Stimulated activated CD8-positive, alpha-beta memory T cell treated with anti-CD3 and anti-CD28 coated beads, Interleukin-7, amount 100 ng/mL, for 4 hours (primary cell): ENCODE data around the gene MAP7D1.
"Not testable (repeated sequence)": the region's sequence is repeated elsewhere in the genome, so short reads cannot be mapped to it uniquely, and the experiment has no call there.

ENCODE experiments used
- DNase-seq, 2 donors: peaks; one replicate each; pipeline ENCODE4 v3.0.0-alpha.2; 2020; ENCODE audit warnings: low read depth in 2 of 2

Gene MAP7D1

DNA sequence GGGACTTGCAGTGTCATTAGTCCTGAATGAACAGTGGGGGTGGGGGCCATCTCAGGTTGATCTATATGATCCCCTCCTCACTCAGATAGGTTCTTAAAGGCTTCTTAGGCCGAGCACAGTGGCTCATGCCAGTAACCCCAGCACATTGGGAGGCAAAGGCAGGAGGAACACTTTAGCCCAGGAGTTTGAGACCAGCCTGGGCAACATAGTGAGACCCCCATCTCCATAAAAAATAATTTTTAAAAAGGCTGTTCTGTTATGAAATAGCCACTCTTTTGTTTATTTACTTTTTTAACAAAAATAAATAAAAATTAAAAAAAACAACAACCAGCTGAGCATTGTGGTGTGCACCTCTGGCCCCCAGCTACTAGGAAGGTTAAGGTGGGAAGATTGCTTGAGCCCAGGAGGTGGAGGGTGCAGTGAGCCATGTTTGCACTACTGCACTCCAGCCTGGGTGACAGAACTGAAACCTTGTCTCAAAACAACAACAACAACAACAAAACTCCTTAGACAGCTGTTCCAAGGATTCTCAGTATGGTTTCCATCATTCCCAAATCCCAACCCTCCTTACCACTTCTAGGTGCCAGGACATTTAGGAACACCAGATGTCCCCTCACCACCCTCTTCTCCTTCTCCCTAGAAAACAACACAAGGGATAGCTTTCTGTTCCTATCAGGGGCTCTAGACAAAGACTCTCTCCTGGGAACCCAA, 4.7 kb upstream of the MAP7D1 start:
- no peak for DNase-seq

GRCh38 chr1:36151845-36152203, 4.1 kb upstream of the MAP7D1 start:
- DNase-seq = peak; percentile 29 to 50

- DNase-seq = no peak
Measured at GRCh38 chr1:36153476-36153875, 2.5 kb upstream of the MAP7D1 start.

DNA sequence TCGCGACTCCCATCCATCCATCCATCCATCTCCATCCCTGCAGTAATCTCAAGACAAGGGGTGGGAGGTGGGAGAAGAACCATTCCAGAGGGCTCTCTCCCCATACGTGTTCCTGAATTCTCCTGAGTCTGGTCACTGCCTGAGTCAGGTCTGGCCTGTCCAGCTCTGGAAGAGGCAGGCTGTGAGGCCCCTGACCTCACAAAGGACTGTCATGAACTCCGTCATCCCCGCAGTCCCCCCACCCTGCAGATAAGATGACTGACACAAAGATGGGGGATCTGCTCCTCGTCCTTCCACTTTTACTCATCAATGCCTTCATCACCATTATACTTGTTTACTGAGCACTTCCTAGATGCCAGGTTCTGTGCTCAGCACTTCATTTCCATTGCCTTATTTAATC, 1.6 kb upstream of the MAP7D1 start:
- no peak for DNase-seq

DNA sequence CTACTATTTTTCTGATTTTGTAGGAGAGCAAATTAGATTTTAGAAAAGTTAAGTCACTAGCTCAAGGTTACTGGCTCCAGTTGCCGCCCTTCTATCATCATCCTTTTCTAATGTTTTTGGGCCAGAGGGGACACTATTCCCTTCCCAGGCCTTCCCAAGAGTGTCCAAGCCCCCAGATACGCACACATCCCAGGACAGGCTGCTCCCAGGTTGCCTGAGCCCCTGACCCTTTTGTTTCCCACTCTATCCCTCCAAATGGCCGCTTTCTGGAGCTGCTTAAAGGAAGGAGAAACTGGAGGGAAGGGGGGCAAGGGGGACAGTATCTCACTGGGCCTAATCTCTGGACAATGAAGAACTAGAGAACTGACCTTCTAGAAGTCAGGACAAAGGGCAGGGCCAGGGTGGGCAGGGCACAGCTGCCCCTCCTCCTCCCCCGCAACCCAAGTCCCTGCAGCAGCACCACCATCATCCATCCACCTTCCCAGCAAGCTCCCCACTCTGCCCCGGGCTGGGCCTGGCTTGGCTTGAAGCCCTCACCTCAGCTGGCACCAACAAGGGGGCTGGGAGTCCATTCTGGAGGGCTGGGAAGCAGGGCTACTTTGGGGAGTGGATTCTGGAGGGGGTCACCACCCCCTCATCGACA, 1.1 kb upstream of the MAP7D1 start:
- DNase-seq = no peak

DNA sequence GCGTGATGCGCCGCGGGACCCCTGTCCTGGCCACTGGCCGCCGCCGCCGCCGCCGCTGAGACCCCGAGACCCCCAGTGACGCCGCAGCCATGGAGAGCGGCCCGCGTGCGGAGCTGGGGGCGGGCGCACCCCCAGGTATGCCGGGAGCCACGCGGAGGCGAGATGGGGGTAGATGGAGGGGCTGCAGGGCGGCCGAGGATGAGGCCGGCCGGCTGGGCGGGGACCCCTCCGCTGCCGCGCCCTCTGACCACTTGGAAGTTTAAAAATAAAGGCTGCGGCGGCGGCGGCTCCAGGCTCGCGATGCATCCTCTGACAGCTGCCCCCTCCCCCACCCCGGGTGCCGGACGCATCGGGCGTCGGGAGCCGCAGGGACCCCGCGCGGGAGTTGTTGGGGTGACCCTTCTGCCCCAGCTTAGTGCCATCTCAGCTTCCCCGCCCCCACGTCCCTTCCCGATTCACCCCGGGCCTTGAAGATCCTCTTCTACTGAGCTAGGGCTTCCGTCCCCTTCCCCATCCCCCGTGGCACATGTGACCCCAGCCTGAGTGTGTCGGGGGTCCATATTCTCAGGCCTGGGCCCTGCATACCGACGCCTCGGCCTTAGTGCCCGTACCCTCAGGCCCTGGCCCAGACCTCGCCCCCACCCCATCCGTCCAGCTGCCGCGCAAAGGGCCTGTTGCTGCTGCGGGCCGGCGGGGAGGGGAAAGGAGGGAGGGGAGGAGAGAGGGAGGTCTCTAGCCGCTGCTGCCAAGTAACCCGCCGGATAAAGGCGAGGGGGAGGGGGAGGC, 562 bp downstream of the MAP7D1 start:
- peak in 1 of 2 donors; percentile 44 for DNase-seq

- no peak for DNase-seq
Measured at GRCh38 chr1:36157115-36157903, 1.3 kb downstream of the MAP7D1 start.

DNA sequence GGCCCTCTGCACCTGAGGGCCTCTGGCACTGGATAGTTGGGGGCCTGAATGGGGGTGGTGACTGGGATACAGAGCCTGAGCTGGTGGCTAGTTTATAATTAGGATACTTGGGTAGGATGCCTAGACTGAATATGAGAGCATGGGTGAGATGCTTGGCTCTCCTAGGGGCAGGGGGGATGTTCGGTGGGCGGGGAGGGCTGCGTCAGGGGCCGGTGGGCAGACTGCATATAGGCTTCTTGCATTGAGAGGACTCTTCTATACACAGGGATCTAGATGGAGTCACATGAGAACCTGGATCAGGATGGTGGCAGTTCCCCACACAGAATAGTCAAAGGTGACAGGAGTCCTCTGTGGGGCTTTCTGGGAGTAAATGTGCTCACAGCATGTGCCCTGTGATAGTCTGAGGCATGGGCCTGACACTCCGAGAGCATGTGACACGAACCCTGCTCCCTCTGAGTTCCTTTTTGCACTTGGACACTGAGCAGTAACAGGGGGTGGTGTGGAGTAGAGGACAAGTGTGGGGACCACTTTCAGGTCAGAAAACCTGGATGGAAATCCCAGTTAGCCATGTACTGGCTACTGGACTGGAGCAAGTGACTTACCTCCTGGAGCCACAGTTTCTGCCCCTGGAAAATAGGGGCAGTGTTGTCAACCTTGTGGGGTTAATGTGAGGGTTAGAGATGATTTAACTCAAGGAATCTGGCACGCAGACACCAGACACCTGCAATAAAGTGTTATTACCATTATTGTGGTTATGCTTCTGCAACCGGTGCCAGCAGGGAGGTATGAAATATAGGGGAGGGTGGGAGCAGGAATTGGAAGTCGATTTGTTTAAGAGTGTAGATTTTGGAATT, 2.2 kb downstream of the MAP7D1 start:
- no peak for DNase-seq

- not testable (repeated sequence) for DNase-seq
Measured at GRCh38 chr1:36158827-36159252, 2.9 kb downstream of the MAP7D1 start.

- DNase-seq = no peak
Measured at GRCh38 chr1:36159614-36160387, 3.8 kb downstream of the MAP7D1 start.

- DNase-seq = no peak
Measured at GRCh38 chr1:36160388-36160948, 4.5 kb downstream of the MAP7D1 start.

- peak in 1 of 2 donors; percentile 36 for DNase-seq
Measured at GRCh38 chr1:36160949-36161485, 5.1 kb downstream of the MAP7D1 start.

DNA sequence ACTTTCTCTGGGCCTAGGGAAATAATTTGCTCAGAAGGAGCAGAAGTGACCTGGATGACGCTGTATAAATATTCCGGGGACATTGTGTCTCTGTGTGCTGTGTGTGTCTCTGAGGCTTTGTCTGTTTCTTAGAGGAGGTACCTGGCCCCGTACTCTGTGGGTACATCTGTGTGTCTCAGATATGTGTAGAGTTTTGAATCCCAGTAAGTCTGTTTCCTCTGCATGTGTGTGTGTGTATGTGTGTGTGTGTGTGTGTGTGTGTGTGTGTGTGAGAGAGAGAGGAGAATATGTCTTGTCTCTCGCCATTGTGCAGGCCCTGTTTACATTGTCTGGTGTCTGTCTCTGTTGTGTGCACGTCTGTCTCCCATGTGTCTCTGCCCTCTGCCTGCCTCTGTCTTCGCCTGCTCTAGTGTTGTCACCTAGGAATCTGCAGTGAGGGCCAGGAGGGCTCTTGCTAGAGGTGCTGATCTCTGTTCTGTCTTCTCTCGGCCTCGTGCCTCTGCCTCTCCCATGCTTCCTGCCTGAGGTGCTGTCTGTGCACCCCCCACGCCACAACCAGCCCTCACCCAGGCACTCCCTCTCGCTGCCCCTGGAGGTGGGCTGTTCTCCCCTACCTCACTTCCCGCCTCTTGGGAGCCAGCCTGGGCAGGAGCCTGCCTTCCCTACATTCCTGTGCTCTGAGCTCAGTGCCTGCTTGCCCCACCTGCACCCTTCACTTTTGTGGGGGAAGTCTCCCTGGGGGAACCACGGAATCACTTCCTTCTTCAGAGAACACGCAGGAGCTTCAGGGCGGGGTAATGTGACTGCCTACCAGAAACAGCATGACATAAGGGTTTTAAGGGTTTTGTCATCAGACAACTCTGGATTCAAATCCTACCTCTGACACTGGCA, 5.9 kb downstream of the MAP7D1 start:
- peak in 1 of 2 donors; percentile 38 for DNase-seq

GRCh38 chr1:36162680-36163239, 6.8 kb downstream of the MAP7D1 start:
- DNase-seq = no peak

DNA sequence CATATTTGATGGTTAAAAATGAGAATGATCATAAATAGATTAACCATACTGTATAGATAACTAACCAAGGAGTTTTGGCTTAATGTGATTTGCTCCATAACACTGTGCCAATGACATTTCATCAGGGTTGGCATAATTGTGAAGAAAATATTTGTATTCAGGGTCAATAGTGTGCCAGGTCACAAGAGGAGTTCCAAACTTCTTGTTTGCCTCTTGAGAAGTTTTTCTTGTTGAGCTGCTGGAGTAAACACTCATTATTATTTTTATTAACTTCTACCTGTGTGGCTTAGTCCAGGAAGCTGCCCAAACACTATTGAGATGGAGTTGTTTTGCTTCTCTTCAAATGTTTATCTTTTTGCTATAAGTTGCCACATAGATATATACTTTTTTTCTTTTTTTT, 7.5 kb downstream of the MAP7D1 start:
- no peak for DNase-seq

- DNase-seq = no peak
Measured at GRCh38 chr1:36164361-36164760, 8.4 kb downstream of the MAP7D1 start.

DNA sequence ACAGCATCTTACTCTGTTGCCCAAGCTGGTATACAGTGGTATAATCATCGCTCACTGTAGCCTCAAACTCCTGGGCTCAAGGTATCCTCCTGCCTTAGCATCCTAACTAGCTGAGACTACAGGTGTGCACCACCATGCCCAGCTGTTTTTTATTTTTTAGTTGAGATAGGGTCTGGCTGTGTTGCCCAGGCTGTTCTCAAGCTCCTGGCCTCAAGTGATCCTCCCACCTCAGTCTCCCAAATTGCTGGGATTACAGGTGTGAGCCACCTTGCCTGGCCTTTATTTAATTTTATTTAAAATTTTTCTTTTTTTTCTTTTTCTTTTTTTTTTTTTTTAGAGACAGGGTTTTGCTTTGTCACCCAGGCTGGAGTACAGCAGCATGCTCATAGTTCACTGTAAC, 9.2 kb downstream of the MAP7D1 start:
- DNase-seq = no peak

DNA sequence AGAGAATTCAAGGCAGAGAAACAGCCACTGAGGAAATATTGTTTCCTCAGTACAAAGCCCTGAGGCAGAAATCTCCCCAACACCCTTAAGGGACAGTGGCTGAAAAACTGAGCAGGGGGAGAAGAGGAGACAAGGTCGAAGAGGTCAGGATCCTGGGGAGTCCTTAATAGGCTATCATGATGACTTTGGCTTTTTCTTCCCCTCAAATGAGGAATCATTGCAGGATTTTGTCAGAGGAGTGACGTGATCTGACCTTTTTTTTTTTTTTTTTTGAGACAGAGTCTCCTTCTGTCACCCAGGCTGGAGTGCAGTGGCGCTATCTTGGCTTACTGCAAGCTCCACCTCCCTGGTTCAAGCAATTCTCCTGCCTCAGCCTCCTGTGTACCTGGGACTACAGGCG, 10.2 kb downstream of the MAP7D1 start:
- DNase-seq = no peak
